Nephron progenitor cell (in vitro differentiated cells): ENCODE results near the gene TXNL4A.

Source experiments
- DNase-seq: peaks from one replicate; pipeline ENCODE4 v3.0.0; 2021
- H3K27ac Mint-ChIP-seq: 2 replicates; pipeline ENCODE4 v1.8.0; 2021; ENCODE audit warnings: mild to moderate bottlenecking, moderate library complexity, mixed read lengths
- H3K27me3 Mint-ChIP-seq: 2 replicates; pipeline ENCODE4 v1.8.0; 2021; ENCODE audit warnings: mild to moderate bottlenecking, low read depth, mixed read lengths; ENCODE audit not compliant: poor library complexity
- H3K36me3 Mint-ChIP-seq: 2 replicates; pipeline ENCODE4 v1.8.0; 2021; ENCODE audit warnings: low read depth, mixed read lengths
- H3K4me1 Mint-ChIP-seq: 2 replicates; pipeline ENCODE4 v1.8.0; 2021; ENCODE audit warnings: mixed read lengths
- H3K4me3 Mint-ChIP-seq: 2 replicates; pipeline ENCODE4 v1.8.0; 2021; ENCODE audit warnings: mild to moderate bottlenecking, moderate library complexity, mixed read lengths
- H3K9me3 Mint-ChIP-seq: 2 replicates; pipeline ENCODE4 v1.8.0; 2021; ENCODE audit warnings: mild to moderate bottlenecking, moderate library complexity, mixed read lengths
- TF ChIP-seq, protein P1 (sequence below): fragments of 200-600 bp; sonication (generic); IDR thresholded peaks from 2 replicates; pipeline ENCODE4 v1.5.0; 2021; ENCODE audit warnings: antibody characterized with exemption

TXNL4A gene, protein sequence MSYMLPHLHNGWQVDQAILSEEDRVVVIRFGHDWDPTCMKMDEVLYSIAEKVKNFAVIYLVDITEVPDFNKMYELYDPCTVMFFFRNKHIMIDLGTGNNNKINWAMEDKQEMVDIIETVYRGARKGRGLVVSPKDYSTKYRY

DNA sequence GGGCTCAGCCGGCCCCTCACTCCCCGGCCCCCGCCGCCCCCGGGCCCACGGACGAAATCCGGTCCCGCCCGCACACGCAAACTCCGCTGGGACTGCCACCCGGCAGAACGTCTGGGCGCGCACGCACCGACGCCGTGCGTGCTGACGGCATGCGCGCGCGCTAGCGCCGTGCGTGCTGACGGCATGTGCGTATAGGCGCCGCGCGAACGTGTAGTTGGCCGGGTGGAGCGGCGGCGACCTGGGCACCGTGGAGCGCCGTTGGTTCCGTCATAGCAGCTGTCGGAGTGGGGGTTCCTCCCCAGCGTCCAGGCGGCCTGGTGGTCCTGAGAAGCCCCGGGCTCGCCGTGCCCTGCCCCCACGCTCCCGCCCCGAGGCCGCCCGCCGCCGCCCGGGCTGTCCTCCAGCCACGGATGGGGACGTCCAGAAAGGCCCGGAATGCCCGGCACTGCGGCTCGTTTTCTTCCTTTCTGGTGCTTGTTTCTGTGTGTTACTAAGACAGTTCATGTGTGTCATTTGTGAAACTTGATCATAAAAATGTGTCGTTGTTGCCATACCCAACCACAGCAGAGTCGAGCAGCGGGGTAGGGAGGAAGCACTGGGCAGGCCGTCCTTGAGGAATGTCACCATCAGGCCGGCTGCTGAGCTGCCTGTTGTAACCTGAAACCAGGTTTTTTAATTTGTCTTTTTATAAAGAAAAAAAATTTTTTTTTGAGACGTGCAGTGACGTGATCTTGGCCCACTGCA lies at the start of gene TXNL4A:
Gene TXNL4A (minus strand): TSS at position 113 of the 744 bp plus-strand sequence. CDS start 171 bp downstream, outside the sequence.
- Mint-ChIP-seq H3K9me3 (no peaks in the 10 kb centered on the region), H3K4me1 (peaks cover 30% of the 10 kb centered on the region), H3K27ac (peak within 1 kb of the TSS; percentile 99), H3K36me3 (peaks cover 30% of the 10 kb centered on the region), H3K27me3 (peaks cover 16% of the 10 kb centered on the region), H3K4me3 (peak within 1 kb of the TSS; percentile 96)
- TF ChIP-seq, protein P1, sequence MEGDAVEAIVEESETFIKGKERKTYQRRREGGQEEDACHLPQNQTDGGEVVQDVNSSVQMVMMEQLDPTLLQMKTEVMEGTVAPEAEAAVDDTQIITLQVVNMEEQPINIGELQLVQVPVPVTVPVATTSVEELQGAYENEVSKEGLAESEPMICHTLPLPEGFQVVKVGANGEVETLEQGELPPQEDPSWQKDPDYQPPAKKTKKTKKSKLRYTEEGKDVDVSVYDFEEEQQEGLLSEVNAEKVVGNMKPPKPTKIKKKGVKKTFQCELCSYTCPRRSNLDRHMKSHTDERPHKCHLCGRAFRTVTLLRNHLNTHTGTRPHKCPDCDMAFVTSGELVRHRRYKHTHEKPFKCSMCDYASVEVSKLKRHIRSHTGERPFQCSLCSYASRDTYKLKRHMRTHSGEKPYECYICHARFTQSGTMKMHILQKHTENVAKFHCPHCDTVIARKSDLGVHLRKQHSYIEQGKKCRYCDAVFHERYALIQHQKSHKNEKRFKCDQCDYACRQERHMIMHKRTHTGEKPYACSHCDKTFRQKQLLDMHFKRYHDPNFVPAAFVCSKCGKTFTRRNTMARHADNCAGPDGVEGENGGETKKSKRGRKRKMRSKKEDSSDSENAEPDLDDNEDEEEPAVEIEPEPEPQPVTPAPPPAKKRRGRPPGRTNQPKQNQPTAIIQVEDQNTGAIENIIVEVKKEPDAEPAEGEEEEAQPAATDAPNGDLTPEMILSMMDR: no peak
- DNase-seq: peak; percentile 69

DNA sequence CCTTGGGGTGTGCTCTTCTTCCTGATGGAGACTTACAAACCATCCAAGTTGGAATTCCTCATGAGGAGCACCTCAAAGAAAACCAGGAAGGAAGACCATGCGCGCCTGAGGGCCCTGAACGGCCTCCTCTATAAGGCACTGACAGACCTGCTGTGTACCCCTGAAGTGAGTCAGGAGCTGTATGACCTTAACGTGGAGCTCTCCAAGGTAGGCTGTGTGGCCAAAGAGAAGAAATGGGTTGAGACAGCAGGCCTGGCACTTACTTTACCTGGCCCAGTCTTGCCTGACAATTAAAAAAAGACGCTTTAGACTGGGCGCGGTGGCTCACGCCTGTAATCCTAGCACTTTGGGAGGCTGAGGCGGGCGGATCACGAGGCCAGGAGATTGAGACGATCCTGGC lies 48.9 kb upstream of the TXNL4A start:
- no peak overlapping the region for H3K27ac Mint-ChIP-seq
- H3K4me1 Mint-ChIP-seq: peaks cover 38% of the 10 kb centered on the region
- H3K4me3 Mint-ChIP-seq: no peak overlapping the region
- TF ChIP-seq, protein P1: no peak
- H3K36me3 Mint-ChIP-seq: peaks cover 63% of the 10 kb centered on the region
- DNase-seq: no peak
- H3K9me3 Mint-ChIP-seq: peaks cover 12% of the 10 kb centered on the region
- H3K27me3 Mint-ChIP-seq: peaks cover 2% of the 10 kb centered on the region

DNA sequence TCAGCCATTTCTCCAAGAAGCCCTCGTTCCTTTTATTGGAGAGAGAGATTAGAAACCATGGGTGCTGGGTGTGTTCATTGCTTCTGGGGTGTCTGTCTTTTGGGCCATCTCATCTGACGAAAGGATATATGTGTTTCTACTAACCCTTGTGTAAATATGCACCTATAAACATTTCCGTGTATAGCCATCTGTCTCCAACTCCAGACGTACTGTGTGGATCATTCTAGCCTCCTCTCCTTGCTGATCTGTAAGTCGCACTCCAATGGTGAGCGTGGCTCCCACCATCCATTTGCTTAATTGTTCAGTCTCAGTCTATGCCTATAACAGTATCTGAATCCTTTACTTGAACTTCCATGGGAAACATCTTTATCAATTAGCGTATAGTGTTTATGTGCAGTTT lies 47.6 kb upstream of the TXNL4A start:
- Mint-ChIP-seq H3K36me3 (peaks cover 57% of the 10 kb centered on the region), H3K4me3 (peak overlapping the region; percentile 90), H3K4me1 (peaks cover 38% of the 10 kb centered on the region), H3K9me3 (peaks cover 17% of the 10 kb centered on the region), H3K27me3 (peaks cover 2% of the 10 kb centered on the region), H3K27ac (no peak overlapping the region)
- DNase-seq: no peak
- TF ChIP-seq, protein P1: no peak

DNA sequence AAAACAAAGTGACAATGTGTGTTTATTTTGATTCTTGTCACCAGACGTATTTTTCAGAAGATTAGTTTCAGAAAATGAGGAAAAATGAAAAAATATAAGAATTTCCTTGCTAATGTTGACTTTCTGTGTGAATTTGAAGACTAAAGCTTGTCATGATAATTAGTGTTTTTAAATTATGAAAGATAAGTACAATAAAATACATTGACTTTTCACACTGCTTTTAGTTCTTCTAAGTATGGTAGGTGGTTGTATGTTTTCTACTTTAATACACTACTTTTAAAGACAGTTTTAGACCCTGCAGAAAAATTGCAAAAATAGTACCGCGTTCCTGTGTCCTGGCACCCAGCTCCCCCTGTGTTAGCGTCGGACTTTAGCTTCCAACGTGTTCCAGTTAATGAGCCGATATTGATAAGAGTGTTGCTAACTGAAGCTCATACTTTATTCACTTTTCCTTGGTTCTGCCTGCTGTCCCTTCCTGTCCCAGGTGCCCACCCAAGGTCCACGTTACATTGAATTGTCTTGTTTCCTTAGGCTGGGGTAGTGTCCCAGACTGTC lies 46.6 kb upstream of the TXNL4A start:
- Mint-ChIP-seq H3K36me3 (peaks cover 53% of the 10 kb centered on the region), H3K4me3 (peak overlapping the region; percentile 90), H3K9me3 (peaks cover 19% of the 10 kb centered on the region), H3K4me1 (peaks cover 38% of the 10 kb centered on the region), H3K27me3 (peaks cover 2% of the 10 kb centered on the region), H3K27ac (peak overlapping the region; percentile 93)
- DNase-seq: no peak
- TF ChIP-seq, protein P1: no peak

DNA sequence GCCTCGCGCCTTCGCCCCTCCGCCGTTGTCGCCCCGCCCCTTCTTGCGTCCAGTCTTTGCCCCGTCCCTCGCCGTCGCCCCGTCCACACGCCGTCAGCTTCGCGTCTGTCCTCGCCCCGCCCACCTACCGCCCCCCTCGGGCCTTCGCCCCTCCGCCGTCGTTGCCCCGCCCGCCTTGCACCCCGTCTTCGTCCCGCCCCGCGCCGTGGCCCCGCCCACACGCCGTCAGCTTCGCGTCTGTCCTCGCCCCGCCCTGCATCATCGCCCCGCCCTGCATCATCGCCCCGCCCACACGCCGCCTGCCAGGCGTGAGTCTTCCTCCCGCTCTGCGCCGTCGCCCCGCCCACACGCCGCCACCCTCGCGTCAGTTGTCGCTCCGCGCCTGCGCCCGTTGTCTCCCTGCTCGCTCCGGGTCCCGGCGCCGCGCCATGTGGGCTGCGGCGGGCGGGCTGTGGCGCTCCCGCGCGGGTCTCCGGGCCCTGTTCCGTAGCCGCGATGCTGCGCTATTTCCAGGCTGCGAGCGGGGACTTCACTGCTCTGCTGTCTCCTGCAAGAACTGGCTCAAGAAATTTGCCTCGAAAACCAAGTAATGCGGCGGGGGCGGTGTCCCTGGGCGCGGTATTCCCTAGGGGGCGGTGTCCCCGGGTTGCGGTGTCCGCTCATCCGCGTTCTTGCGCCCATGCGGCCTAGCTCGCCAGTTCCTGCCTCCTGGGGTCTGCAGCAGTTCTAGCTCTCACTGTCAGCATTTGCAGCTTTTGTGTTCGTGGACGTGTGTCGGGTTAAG lies 45.9 kb upstream of the TXNL4A start, which contains the start of gene RBFA:
Gene RBFA (plus strand): TSS at position 367 of the 784 bp plus-strand sequence. CDS start 62 bp downstream, at position 429.
- peaks cover 5% of the 10 kb centered on the region for H3K27me3 Mint-ChIP-seq
- peaks cover 53% of the 10 kb centered on the region for H3K36me3 Mint-ChIP-seq
- TF ChIP-seq, protein P1: no peak
- H3K4me1 Mint-ChIP-seq: peaks cover 38% of the 10 kb centered on the region
- DNase-seq: peak; percentile 100
- H3K9me3 Mint-ChIP-seq: peaks cover 25% of the 10 kb centered on the region
- peak within 1 kb of the TSS; percentile 90 for H3K4me3 Mint-ChIP-seq
- H3K27ac Mint-ChIP-seq: peak within 1 kb of the TSS; percentile 98
